ENCODE results near the gene PPFIA1.

PPFIA1 gene

DNA sequence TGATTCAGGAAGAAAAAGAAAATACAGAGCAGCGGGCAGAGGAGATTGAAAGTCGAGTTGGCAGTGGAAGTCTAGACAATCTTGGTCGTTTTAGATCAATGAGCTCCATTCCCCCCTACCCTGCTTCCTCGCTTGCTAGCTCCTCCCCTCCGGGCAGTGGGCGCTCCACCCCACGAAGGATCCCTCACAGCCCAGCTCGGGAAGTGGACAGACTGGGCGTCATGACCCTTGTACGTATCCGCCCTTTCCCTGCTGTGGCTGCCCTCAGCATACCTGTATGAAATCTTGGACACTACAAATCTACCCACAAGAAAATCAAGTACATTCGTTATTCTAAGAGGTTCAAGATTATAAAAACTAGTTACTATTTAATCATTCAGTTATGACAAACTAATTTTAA, 77.7 kb downstream of the PPFIA1 start:
- no peak overlapping the region for H3K9ac ChIP-seq (ENCODE audit: low read length)
- H3K4me1 ChIP-seq (ENCODE audit: low read length) = no peaks in the 10 kb centered on the region
- no peak overlapping the region for H2AFZ ChIP-seq (ENCODE audit: low read depth, low read length)
- H3K4me2 ChIP-seq (ENCODE audit: low read length) = no peak overlapping the region
- peaks cover 42% of the 10 kb centered on the region for H3K36me3 ChIP-seq (replicated peaks; ENCODE audit: low read depth, low read length)
- H4K20me1 ChIP-seq (ENCODE audit: insufficient read depth, low read length) = no peaks in the 10 kb centered on the region; the same call in 1 of the 2 replicates
- no peaks in the 10 kb centered on the region for H3K27me3 ChIP-seq (ENCODE audit: low read depth, low read length)
- no peak overlapping the region for H3K27ac ChIP-seq (ENCODE audit: low read length)
- H3K4me3 ChIP-seq (ENCODE audit: low read length) = no peak overlapping the region
- TF ChIP-seq, protein P1, sequence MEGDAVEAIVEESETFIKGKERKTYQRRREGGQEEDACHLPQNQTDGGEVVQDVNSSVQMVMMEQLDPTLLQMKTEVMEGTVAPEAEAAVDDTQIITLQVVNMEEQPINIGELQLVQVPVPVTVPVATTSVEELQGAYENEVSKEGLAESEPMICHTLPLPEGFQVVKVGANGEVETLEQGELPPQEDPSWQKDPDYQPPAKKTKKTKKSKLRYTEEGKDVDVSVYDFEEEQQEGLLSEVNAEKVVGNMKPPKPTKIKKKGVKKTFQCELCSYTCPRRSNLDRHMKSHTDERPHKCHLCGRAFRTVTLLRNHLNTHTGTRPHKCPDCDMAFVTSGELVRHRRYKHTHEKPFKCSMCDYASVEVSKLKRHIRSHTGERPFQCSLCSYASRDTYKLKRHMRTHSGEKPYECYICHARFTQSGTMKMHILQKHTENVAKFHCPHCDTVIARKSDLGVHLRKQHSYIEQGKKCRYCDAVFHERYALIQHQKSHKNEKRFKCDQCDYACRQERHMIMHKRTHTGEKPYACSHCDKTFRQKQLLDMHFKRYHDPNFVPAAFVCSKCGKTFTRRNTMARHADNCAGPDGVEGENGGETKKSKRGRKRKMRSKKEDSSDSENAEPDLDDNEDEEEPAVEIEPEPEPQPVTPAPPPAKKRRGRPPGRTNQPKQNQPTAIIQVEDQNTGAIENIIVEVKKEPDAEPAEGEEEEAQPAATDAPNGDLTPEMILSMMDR (IDR thresholded peaks at IDR 0.05; ENCODE audit: low read depth, low read length) = no peak
- TF ChIP-seq EZH2phosphoT487 (IDR thresholded peaks at IDR 0.05; ENCODE audit: low read depth) = no peak
- H3K9me3 ChIP-seq (ENCODE audit: insufficient read depth, low read length) = no peaks in the 10 kb centered on the region
- H3K79me2 ChIP-seq (ENCODE audit: low read length) = no peaks in the 10 kb centered on the region

DNA sequence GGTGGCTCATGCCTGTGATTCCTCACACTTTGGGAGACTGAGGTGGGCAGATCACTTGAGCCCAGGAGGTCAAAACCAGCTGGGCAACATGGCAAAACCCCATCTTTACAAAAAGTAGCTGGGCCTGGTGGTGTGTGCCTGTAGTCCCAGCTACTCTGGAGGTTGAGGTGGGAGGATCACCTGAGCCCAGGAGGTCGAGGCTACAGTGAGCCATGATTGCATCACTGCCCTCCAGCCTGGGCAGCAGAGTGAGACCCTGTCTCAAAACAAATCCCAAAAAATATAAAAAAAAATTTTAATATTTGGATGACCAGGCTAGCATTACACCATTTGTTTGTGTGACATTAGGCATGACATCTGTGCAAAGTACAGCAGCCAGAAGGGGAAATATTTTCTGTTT, 78.1 kb downstream of the PPFIA1 start:
- H3K4me2 ChIP-seq (ENCODE audit: low read length) = no peak overlapping the region
- no peak overlapping the region for H3K4me3 ChIP-seq (ENCODE audit: low read length)
- TF ChIP-seq, protein P1 (IDR thresholded peaks at IDR 0.05; ENCODE audit: low read depth, low read length) = no peak
- TF ChIP-seq EZH2phosphoT487 (IDR thresholded peaks at IDR 0.05; ENCODE audit: low read depth) = no peak
- H3K36me3 ChIP-seq (replicated peaks; ENCODE audit: low read depth, low read length) = peaks cover 38% of the 10 kb centered on the region
- no peaks in the 10 kb centered on the region; the same call in 1 of the 2 replicates for H4K20me1 ChIP-seq (ENCODE audit: insufficient read depth, low read length)
- H3K4me1 ChIP-seq (ENCODE audit: low read length) = no peaks in the 10 kb centered on the region
- no peaks in the 10 kb centered on the region for H3K27me3 ChIP-seq (ENCODE audit: low read depth, low read length)
- no peak overlapping the region for H3K9ac ChIP-seq (ENCODE audit: low read length)
- no peak overlapping the region for H2AFZ ChIP-seq (ENCODE audit: low read depth, low read length)
- H3K27ac ChIP-seq (ENCODE audit: low read length) = no peak overlapping the region
- H3K79me2 ChIP-seq (ENCODE audit: low read length) = no peaks in the 10 kb centered on the region
- H3K9me3 ChIP-seq (ENCODE audit: insufficient read depth, low read length) = no peaks in the 10 kb centered on the region

DNA sequence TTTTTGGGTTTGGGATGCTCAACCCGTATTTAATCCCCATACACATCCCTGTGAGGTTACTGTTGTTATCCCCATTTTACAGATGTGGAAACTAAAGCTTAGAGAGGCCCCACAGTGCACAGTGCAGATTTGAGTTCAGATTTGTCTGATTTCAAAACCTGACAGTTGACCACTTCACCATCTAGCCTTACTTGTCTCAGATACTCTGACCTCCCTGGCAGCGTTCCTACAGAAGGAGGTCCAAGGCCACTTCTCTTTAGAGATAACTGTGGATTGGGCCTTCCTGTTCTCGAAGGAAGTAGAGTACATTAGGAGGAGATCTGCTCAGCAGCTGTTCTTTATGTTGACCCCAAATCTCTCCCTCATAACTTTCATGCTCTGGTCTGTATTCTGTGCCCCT, 81.2 kb downstream of the PPFIA1 start:
- no peaks in the 10 kb centered on the region for H3K9me3 ChIP-seq (ENCODE audit: insufficient read depth, low read length)
- no peak overlapping the region for H3K27ac ChIP-seq (ENCODE audit: low read length)
- H3K4me2 ChIP-seq (ENCODE audit: low read length) = no peak overlapping the region
- no peak for TF ChIP-seq EZH2phosphoT487 (IDR thresholded peaks at IDR 0.05; ENCODE audit: low read depth)
- TF ChIP-seq, protein P1 (IDR thresholded peaks at IDR 0.05; ENCODE audit: low read depth, low read length) = no peak
- H2AFZ ChIP-seq (ENCODE audit: low read depth, low read length) = no peak overlapping the region
- H3K36me3 ChIP-seq (replicated peaks; ENCODE audit: low read depth, low read length) = peaks cover 45% of the 10 kb centered on the region
- no peaks in the 10 kb centered on the region for H3K4me1 ChIP-seq (ENCODE audit: low read length)
- H4K20me1 ChIP-seq (ENCODE audit: insufficient read depth, low read length) = no peaks in the 10 kb centered on the region
- no peaks in the 10 kb centered on the region for H3K27me3 ChIP-seq (ENCODE audit: low read depth, low read length)
- H3K79me2 ChIP-seq (ENCODE audit: low read length) = no peaks in the 10 kb centered on the region
- H3K9ac ChIP-seq (ENCODE audit: low read length) = no peak overlapping the region
- H3K4me3 ChIP-seq (ENCODE audit: low read length) = no peak overlapping the region

DNA sequence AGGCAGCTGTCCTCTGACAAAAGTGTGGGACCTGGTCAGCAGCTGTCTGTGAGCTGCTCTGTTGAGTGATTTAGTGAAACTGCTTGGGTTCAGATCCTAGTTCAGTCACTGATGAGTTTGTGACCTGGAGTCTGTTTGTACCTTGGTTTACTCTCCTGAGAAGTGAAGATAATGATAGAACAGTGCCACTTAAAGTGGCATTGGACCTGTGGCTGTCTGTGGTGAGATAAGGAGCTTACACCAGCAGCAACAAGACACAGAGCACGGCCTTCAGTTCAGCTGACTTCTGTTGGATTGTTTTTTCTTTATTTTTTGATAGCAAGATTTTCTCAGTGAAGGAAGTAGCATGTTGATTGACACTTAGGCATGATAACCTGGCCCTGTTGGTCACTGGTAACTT, 81.6 kb downstream of the PPFIA1 start:
- Histone ChIP-seq H3K9me3 (ENCODE audit: insufficient read depth, low read length) (no peaks in the 10 kb centered on the region), H4K20me1 (ENCODE audit: insufficient read depth, low read length) (no peaks in the 10 kb centered on the region), H3K4me2 (ENCODE audit: low read length) (no peak overlapping the region), H3K27ac (ENCODE audit: low read length) (no peak overlapping the region), H2AFZ (ENCODE audit: low read depth, low read length) (no peak overlapping the region), H3K4me3 (ENCODE audit: low read length) (no peak overlapping the region), H3K4me1 (ENCODE audit: low read length) (no peaks in the 10 kb centered on the region), H3K27me3 (ENCODE audit: low read depth, low read length) (no peaks in the 10 kb centered on the region), H3K79me2 (ENCODE audit: low read length) (no peaks in the 10 kb centered on the region), H3K9ac (ENCODE audit: low read length) (no peak overlapping the region), H3K36me3 (replicated peaks; ENCODE audit: low read depth, low read length) (peaks cover 46% of the 10 kb centered on the region)
- TF ChIP-seq, protein P1 (IDR thresholded peaks at IDR 0.05; ENCODE audit: low read depth, low read length) = no peak
- TF ChIP-seq EZH2phosphoT487 (IDR thresholded peaks at IDR 0.05; ENCODE audit: low read depth) = no peak
